Measurements from ENCODE around the gene TRABD2A.

The TRABD2A gene

DNA sequence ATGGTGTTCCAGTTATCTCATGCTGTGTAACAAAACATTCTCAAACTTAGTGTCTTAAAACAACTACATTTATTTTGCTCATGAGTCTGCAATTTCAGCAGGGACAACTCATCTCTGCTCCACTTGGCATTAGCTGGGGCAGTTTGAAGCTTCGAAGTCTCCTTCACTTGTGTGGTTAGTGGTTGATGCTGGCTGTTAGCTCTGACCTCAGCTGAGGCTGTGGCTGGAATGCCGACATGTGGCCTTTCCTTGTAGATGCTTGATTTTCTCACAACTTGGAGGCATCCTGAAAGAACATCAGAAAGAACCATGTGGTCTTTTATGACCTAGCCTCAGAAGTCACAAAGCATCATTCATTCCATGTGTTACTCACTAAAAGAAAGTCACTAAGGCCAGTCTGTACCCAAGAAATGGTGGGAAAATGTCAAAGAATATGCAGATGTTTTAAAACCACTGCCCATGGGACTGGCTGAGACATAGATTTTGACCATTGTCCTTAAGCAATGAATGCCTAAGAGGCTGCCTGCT is 20.8 kb upstream of the TRABD2A start:
- DNase-seq (ENCODE audit: extremely low read depth, low read depth) = no peak
- TF ChIP-seq, protein P1, sequence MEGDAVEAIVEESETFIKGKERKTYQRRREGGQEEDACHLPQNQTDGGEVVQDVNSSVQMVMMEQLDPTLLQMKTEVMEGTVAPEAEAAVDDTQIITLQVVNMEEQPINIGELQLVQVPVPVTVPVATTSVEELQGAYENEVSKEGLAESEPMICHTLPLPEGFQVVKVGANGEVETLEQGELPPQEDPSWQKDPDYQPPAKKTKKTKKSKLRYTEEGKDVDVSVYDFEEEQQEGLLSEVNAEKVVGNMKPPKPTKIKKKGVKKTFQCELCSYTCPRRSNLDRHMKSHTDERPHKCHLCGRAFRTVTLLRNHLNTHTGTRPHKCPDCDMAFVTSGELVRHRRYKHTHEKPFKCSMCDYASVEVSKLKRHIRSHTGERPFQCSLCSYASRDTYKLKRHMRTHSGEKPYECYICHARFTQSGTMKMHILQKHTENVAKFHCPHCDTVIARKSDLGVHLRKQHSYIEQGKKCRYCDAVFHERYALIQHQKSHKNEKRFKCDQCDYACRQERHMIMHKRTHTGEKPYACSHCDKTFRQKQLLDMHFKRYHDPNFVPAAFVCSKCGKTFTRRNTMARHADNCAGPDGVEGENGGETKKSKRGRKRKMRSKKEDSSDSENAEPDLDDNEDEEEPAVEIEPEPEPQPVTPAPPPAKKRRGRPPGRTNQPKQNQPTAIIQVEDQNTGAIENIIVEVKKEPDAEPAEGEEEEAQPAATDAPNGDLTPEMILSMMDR (IDR thresholded peaks at IDR 0.05; ENCODE audit: low read depth, low read length) = no peak

DNA sequence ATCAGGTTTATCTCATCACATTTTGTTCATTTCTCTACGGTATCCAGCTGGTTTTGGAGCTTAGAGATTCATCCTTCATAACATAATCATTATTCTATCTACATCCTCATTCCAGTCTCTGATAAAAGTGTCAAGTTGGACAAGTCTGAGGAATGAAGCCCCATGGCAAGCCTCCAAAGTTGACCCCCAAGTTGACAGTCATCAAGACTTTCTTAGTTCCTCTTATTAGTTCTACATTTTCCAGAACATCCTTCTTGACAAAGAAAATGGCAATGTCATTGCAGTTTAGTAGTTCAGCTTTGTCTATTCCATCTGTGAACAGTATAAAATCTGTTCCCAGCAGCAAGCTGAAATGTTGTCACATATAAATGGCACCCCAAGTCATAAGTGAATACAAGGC is 20.1 kb upstream of the TRABD2A start:
- no peak for DNase-seq (ENCODE audit: extremely low read depth, low read depth)
- TF ChIP-seq, protein P1 (IDR thresholded peaks at IDR 0.05; ENCODE audit: low read depth, low read length) = no peak

DNA sequence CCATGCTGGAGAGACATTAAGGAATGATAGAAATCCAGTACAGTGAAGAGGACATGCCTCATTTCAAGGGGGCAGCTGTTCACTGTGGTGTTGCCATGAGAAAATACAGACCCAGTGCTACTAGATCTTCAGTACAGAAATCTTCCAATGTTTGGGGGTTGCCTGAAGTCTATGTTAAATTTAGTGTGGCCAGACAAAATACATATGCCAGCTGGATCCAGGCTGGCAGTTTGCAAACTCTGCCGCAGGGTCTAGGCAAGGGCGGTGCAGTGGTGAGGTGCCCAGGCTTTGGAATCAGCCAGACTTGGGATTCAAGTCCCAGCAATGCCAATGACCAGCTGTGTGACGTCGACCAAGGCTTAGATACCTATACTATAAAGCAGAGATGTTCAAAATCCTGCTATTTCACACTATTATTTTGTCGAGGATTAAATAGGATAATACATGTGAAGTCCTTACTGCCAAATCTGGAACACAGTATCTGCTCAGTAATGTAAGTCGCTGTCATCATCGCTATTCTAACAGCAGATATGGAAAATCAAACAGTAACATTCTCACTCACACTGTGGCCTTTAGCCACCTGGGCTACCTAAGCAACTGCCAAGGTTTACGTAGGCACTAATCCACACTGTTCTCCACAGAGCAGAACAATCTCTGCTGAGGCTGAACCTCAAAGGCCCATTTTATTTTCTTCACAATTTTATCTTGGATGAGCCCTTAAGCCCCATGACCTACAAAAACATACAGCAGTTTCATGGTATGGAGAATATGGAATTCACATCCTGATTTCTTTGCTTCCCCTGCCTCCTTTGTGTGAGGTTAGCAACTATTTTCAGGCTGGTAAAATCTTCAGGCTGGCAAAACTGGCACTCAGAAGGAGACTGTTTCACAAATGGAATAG is 18.7 kb upstream of the TRABD2A start:
- DNase-seq (ENCODE audit: extremely low read depth, low read depth) = no peak

DNA sequence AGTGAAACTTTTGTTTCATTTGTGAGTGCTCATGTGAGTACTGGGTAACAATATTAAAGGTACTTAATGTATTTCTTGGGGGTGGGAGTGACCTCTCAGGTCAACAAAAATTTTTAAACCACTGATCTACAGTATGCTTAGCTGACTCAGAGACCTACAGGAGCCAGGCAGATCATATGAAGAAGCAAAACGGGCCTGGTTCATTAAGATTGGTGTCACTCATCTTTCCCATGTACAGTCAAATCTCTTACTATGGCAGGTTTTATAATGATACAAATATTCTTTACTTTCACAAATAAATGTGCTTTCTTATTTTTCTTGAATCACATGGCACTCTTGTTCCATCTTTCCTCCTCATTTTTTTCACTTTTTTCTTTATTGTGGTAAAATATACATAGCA is 16.9 kb upstream of the TRABD2A start:
- TF ChIP-seq, protein P1 (IDR thresholded peaks at IDR 0.05; ENCODE audit: low read depth, low read length) = no peak
- DNase-seq (ENCODE audit: extremely low read depth, low read depth) = no peak

More for the DNA sequence above, 18.7 kb upstream of the TRABD2A start:
- TF ChIP-seq, protein P1 (IDR thresholded peaks at IDR 0.05; ENCODE audit: low read depth, low read length) = no peak

DNA sequence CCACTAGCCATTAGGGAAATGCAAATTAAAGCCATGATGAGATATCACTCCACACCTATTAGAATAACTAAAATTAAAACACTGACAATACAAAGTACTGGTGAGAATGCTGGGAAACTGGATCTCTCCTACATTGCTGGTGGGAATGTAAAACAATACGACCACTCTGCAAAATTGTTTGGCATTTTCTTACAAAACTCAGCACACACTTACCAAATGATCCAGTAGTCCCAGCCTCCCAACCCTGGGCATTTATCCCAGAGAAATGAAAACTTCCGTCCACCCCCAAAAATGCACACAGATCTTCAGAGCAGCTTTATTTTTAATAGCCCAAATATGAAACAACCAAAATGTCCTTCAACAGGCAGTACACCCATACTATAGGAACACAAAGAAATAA is 15.7 kb upstream of the TRABD2A start:
- no peak for DNase-seq (ENCODE audit: extremely low read depth, low read depth)
- TF ChIP-seq, protein P1 (IDR thresholded peaks at IDR 0.05; ENCODE audit: low read depth, low read length) = no peak

DNA sequence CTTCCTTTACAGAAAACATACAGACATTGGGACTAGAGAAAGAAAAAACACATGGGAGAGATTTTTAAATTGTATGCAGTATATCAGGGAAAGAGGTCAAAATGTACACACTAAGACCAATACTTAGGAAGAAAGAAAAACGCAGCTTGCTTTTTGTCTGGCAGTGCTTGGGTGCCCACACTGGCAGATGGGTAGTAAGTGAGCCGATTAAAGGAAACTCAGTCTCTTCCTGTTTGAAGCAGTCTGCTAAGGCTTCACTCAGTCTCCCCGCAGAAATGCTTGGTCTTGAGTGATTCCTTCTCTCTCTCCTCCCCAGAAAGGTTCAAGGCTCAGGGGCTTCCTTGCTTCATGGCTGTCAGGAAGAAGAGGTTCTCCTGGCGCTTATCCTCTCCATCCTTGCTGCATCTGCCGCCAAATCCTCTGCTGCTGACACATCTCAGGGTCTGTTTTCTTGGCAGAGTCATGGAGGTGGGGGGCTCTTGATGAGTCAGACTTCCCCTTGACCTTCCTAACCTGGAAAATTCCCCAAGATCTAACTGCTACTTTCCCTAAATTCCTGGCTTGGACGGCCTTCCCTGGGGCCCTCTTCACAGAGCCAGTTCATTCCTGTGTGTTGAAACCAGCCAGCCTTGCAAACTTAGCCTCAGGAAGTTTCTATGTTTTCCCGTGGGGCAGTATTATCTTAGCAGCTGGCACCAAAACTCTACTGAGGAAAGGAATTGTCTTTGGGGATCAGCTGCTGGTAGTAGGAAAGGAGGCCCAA is 14.1 kb upstream of the TRABD2A start:
- DNase-seq (ENCODE audit: extremely low read depth, low read depth) = no peak
- TF ChIP-seq, protein P1 (IDR thresholded peaks at IDR 0.05; ENCODE audit: low read depth, low read length) = no peak

Measured in AG09319 (cell line).